ENCODE measurements around the gene CEP41. TPM values are rescaled to one million over a fixed set of nuclear protein-coding genes. Genes with fewer than 3 reads are reported as not detected.

CEP41 gene
- total RNA-seq, 2 experiments from 2014 or later = 3.3 to 4.8 TPM

DNA sequence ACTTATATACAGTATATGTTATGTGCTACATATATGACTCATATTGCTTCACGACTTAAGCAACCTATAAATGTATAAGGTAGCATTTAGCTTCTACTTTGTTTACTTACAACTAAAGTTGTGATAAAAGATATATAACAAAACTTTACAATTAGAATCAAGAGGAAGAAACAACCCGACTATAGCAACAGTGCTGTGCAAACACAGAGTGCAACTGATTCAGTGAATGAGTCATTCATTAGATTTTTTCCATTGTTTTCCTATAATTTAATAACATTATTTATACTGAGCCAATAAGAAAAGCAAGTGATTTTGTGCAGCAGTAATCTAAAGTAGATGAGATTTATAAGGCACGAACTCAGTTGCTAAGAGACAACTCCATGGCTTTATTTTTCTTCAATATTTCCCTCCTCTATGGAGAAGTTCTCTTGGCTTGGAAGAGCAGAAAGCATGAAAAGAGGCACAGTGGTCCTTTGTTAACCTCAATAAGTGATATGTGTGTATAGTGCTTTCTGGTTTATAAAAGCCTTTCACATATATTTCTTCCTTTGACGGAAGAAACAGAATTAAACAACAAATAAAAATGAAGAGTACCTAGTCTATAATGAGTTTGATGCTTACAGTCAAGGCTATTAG, 19.8 kb downstream of the CEP41 start:
- Mint-ChIP-seq H3K4me3 (no peak overlapping the region), H3K27me3 (no peaks in the 10 kb centered on the region), H3K4me1 (ENCODE audit: low read depth) (peaks cover 75% of the 10 kb centered on the region), H3K36me3 (ENCODE audit: low read depth) (no peaks in the 10 kb centered on the region), H3K27ac (peak overlapping the region; percentile 67), H3K9me3 (no peaks in the 10 kb centered on the region)
- Histone ChIP-seq H3K9me3 (ENCODE audit: control insufficient read depth in 1 of 2, insufficient read depth in 1 of 2, low read length in 2 of 2) (no peaks in the 10 kb centered on the region), H3K27ac (ENCODE audit: low read depth in 1 of 2, low read length in 2 of 2) (no peak overlapping the region), H3K36me3 (ENCODE audit: insufficient read depth, low read length) (no peaks in the 10 kb centered on the region), H3K4me1 (ENCODE audit: insufficient read depth, low read length) (peaks cover 15% of the 10 kb centered on the region), H3K27me3 (ENCODE audit: control insufficient read depth in 1 of 2, insufficient read depth in 2 of 2, low read length in 2 of 2) (no peaks in the 10 kb centered on the region), H3K4me3 (ENCODE audit: low read length) (no peak overlapping the region)
- ChIA-PET CTCF (no interaction called here), POLR2A (no interaction called here)
- ATAC-seq (ENCODE audit: poor library complexity) (no peak), DNase-seq (no peak)
- no peak for TF ChIP-seq CTCF (IDR thresholded peaks at IDR 0.05)
- intact Hi-C loops (cut with DNase I, micrococcal nuclease) = no loop called here

DNA sequence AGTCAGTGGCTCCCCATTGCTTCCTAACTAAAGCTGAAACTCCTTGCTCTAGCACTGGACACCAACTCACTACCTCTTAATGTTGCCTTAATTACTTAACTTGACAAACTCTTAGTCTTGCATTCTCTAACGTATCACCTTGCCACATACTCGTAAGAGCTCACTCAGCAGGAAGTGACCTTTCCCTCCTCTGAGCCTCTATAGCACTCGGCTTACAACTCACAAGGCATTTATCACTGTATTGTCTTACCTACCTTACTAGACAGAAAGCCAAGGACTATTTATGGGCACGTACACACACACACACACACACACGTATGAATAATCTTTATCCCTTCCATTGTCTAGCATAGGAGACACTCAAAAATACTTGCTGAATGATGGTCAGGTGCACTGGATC, 21.2 kb downstream of the CEP41 start:
- peak in 3 of 14 experiments; percentile 30 to 46 (median 42) for DNase-seq
- Histone ChIP-seq H3K36me3 (ENCODE audit: insufficient read depth, low read length) (no peaks in the 10 kb centered on the region), H3K27me3 (ENCODE audit: control insufficient read depth in 1 of 2, insufficient read depth in 2 of 2, low read length in 2 of 2) (no peaks in the 10 kb centered on the region), H3K4me3 (ENCODE audit: low read length) (no peak overlapping the region), H3K4me1 (ENCODE audit: insufficient read depth, low read length) (peaks cover 23% of the 10 kb centered on the region), H3K27ac (ENCODE audit: low read depth in 1 of 2, low read length in 2 of 2) (no peak overlapping the region), H3K9me3 (ENCODE audit: control insufficient read depth in 1 of 2, insufficient read depth in 1 of 2, low read length in 2 of 2) (no peaks in the 10 kb centered on the region)
- H3K9me3 Mint-ChIP-seq = no peaks in the 10 kb centered on the region
- CTCF ChIA-PET = no interaction called here
- POLR2A ChIA-PET = interaction anchor here (0.7 kb wide), 1 partner anchor 238 kb away, joined by 3 read pairs; no protein-coding TSS in a partner anchor
- intact Hi-C loops (cut with DNase I, micrococcal nuclease) = no loop called here
- no peak for TF ChIP-seq CTCF (IDR thresholded peaks at IDR 0.05)
- ATAC-seq (ENCODE audit: poor library complexity) = peak; percentile 70
- peak overlapping the region; percentile 57 for H3K4me3 Mint-ChIP-seq
- H3K27me3 Mint-ChIP-seq = no peaks in the 10 kb centered on the region
- H3K36me3 Mint-ChIP-seq (ENCODE audit: low read depth) = no peaks in the 10 kb centered on the region
- peak overlapping the region; percentile 74 for H3K27ac Mint-ChIP-seq
- peaks cover 74% of the 10 kb centered on the region for H3K4me1 Mint-ChIP-seq (ENCODE audit: low read depth)

GRCh38 chr7:130418306-130418705, 22.5 kb downstream of the CEP41 start:
- intact Hi-C loops (cut with DNase I, micrococcal nuclease) = no loop called here
- peaks cover 24% of the 10 kb centered on the region for H3K4me1 ChIP-seq (ENCODE audit: insufficient read depth, low read length)
- ATAC-seq (ENCODE audit: poor library complexity) = no peak
- Mint-ChIP-seq H3K36me3 (ENCODE audit: low read depth) (no peaks in the 10 kb centered on the region), H3K9me3 (no peaks in the 10 kb centered on the region), H3K27ac (peak overlapping the region; percentile 81), H3K4me3 (no peak overlapping the region), H3K4me1 (ENCODE audit: low read depth) (peaks cover 81% of the 10 kb centered on the region), H3K27me3 (no peaks in the 10 kb centered on the region)
- POLR2A ChIA-PET = interaction anchor here (2.0 kb wide), 1 partner anchor 24 kb away, joined by 7 read pairs; no protein-coding TSS in a partner anchor
- no peak for TF ChIP-seq CTCF (IDR thresholded peaks at IDR 0.05)
- no peaks in the 10 kb centered on the region for H3K27me3 ChIP-seq (ENCODE audit: control insufficient read depth in 1 of 2, insufficient read depth in 2 of 2, low read length in 2 of 2)
- H3K4me3 ChIP-seq (ENCODE audit: low read length) = no peak overlapping the region
- H3K36me3 ChIP-seq (ENCODE audit: insufficient read depth, low read length) = no peaks in the 10 kb centered on the region
- CTCF ChIA-PET = no interaction called here
- peak overlapping the region in 1 of 2 donors; percentile 55 for H3K27ac ChIP-seq (ENCODE audit: low read depth in 1 of 2, low read length in 2 of 2)
- no peaks in the 10 kb centered on the region for H3K9me3 ChIP-seq (ENCODE audit: control insufficient read depth in 1 of 2, insufficient read depth in 1 of 2, low read length in 2 of 2)
- no peak for DNase-seq
